ENCODE results near the gene OR8G5. TPM values are rescaled to one million over a fixed set of nuclear protein-coding genes. Genes with fewer than 3 reads are reported as not detected.
"Not testable (repeated sequence)": the region's sequence is repeated elsewhere in the genome, so short reads cannot be mapped to it uniquely, and the experiment has no call there.

The OR8G5 gene
- total and polyA plus RNA-seq, 8 donors, result not detected

GRCh38 chr11:124211321-124211720, 44.9 kb upstream of the OR8G5 start:
- intact Hi-C loops (cut with DNase I; ENCODE audit: low total_unique reads), result no loop called here
- Histone ChIP-seq H3K4me1 (no peaks in the 10 kb centered on the region), H3K27ac (no peak overlapping the region), H3K9me3 (no peaks in the 10 kb centered on the region), H3K27me3 (peaks cover 0 to 5% (median 0%) of the 10 kb centered on the region in 3 donors), H3K36me3 (no peaks in the 10 kb centered on the region), H3K4me3 (no peak overlapping the region)
- no peak for DNase-seq
- TF ChIP-seq EP300 (IDR thresholded peaks at IDR 0.05) (no peak), POLR2AphosphoS5 (IDR thresholded peaks at IDR 0.05) (no peak), CTCF (IDR thresholded peaks at IDR 0.05) (no peak), POLR2A (IDR thresholded peaks at IDR 0.05) (no peak)

GRCh38 chr11:124214027-124214426, 42.1 kb upstream of the OR8G5 start:
- WGBS, 5 donors, result 77 to 86% (median 85%) methylated on average over 3 of the region's 3 CpGs
- no peaks in the 10 kb centered on the region for H3K36me3 ChIP-seq
- no peak for DNase-seq
- H3K27ac ChIP-seq, result no peak overlapping the region
- peaks cover 0 to 2% (median 0%) of the 10 kb centered on the region in 3 donors for H3K27me3 ChIP-seq
- TF ChIP-seq POLR2A (IDR thresholded peaks at IDR 0.05), result no peak
- no peak for TF ChIP-seq EP300 (IDR thresholded peaks at IDR 0.05)
- TF ChIP-seq POLR2AphosphoS5 (IDR thresholded peaks at IDR 0.05), result no peak
- TF ChIP-seq CTCF (IDR thresholded peaks at IDR 0.05), result no peak
- intact Hi-C loops (cut with DNase I; ENCODE audit: low total_unique reads), result no loop called here
- H3K9me3 ChIP-seq, result no peaks in the 10 kb centered on the region
- no peak overlapping the region for H3K4me3 ChIP-seq
- H3K4me1 ChIP-seq, result no peaks in the 10 kb centered on the region

- TF ChIP-seq EP300 (IDR thresholded peaks at IDR 0.05), result no peak
- TF ChIP-seq CTCF (IDR thresholded peaks at IDR 0.05), result no peak
- H3K27me3 ChIP-seq, result no peaks in the 10 kb centered on the region
- intact Hi-C loops (cut with DNase I; ENCODE audit: low total_unique reads), result no loop called here
- H3K27ac ChIP-seq, result no peak overlapping the region
- no peak overlapping the region for H3K4me3 ChIP-seq
- H3K4me1 ChIP-seq, result no peaks in the 10 kb centered on the region
- DNase-seq, result no peak
- H3K9me3 ChIP-seq, result no peaks in the 10 kb centered on the region
- no peaks in the 10 kb centered on the region for H3K36me3 ChIP-seq
These were observed 37.0 kb upstream of the OR8G5 start for GRCh38 chr11:124219126-124219525.

GRCh38 chr11:124222407-124222806, 33.8 kb upstream of the OR8G5 start:
- 30 to 57% (median 47%) methylated on average over 2 of the region's 2 CpGs for WGBS, 5 donors
- H3K27me3 ChIP-seq, result no peaks in the 10 kb centered on the region
- no peak overlapping the region for H3K4me3 ChIP-seq
- no peaks in the 10 kb centered on the region for H3K36me3 ChIP-seq
- DNase-seq, result no peak
- H3K27ac ChIP-seq, result no peak overlapping the region
- TF ChIP-seq EP300 (IDR thresholded peaks at IDR 0.05), result no peak
- no peak for TF ChIP-seq POLR2AphosphoS5 (IDR thresholded peaks at IDR 0.05)
- TF ChIP-seq POLR2A (IDR thresholded peaks at IDR 0.05), result no peak
- no peak for TF ChIP-seq CTCF (IDR thresholded peaks at IDR 0.05)
- no peaks in the 10 kb centered on the region for H3K9me3 ChIP-seq
- H3K4me1 ChIP-seq, result no peaks in the 10 kb centered on the region
- intact Hi-C loops (cut with DNase I; ENCODE audit: low total_unique reads), result no loop called here

- H3K4me1 ChIP-seq; H3K9me3 ChIP-seq; H3K36me3 ChIP-seq; H3K27ac ChIP-seq; H3K4me3 ChIP-seq; DNase-seq; intact Hi-C loops (cut with DNase I; ENCODE audit: low total_unique reads); H3K27me3 ChIP-seq: not testable (repeated sequence)
- WGBS, 5 donors, result 56 to 75% (median 68%) methylated on average over 9 of the region's 9 CpGs
These were observed 31.4 kb upstream of the OR8G5 start for GRCh38 chr11:124224618-124225423.
